Measurements from ENCODE around the gene TFR2.
A peak's percentile ranks its signal among the peaks of the same experiment; 100 is the strongest.

TFR2 gene

GRCh38 chr7:100641463-100641859 is at the start of gene TFR2:
TSS of gene TFR2 (minus strand) at chr7:100641552. CDS start at chr7:100641509, 43 bp downstream.
- H3K27me3 Mint-ChIP-seq, result peaks cover 16% of the 10 kb centered on the region
- no peaks in the 10 kb centered on the region for H3K9me3 Mint-ChIP-seq

GRCh38 chr7:100689230-100690135 is 48.1 kb upstream of the TFR2 start:
- H3K4me1 Mint-ChIP-seq, result peaks cover 31% of the 10 kb centered on the region
- ATAC-seq (replicated peaks; ENCODE audit: extremely low read depth, poor library complexity, severe bottlenecking), result no peak
- H3K27ac Mint-ChIP-seq (ENCODE audit: low read depth), result no peak overlapping the region
- no peaks in the 10 kb centered on the region for H3K9me3 Mint-ChIP-seq
- no peak for DNase-seq (ENCODE audit: low spot score in 2 of 2)
- no peak overlapping the region for H3K4me3 Mint-ChIP-seq
- no peaks in the 10 kb centered on the region for H3K27me3 Mint-ChIP-seq
- H3K36me3 Mint-ChIP-seq (ENCODE audit: insufficient read depth), result peaks cover 13% of the 10 kb centered on the region

More at GRCh38 chr7:100641463-100641859, at the start of gene TFR2:
- Mint-ChIP-seq H3K27ac (ENCODE audit: low read depth) (no peak within 1 kb of the TSS), H3K36me3 (ENCODE audit: insufficient read depth) (no peaks in the 10 kb centered on the region), H3K4me1 (no peaks in the 10 kb centered on the region), H3K4me3 (no peak within 1 kb of the TSS)
- ATAC-seq (replicated peaks; ENCODE audit: extremely low read depth, poor library complexity, severe bottlenecking) (no peak), DNase-seq (ENCODE audit: low spot score in 2 of 2) (no peak)

DNA sequence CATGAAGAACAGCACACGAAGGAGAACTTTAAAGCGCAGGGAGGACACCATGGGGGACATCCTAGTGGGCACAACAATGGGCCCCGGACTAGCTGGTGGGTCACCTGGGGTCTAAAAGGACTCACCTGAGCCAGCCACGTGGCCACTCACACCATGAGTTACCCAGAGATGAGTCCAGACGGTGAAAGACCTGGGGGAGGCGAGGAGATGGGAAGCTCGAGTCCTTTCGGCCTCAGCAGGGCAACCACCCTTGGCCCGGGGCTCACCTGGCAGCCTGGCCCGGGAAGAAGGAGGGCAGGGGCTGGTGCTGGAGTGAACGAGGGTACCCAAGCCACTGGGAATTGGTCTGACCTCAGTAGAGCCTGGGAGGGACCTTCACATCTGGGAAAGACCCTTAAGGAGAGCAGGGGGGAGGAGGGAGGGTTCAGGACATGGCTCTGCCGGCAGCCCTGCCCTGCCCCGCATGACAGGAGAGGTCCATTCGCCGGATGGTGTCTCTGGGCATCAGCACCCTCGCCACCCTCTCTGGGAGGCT is 47.0 kb upstream of the TFR2 start:
- Mint-ChIP-seq H3K4me3 (no peak overlapping the region), H3K27me3 (no peaks in the 10 kb centered on the region), H3K36me3 (ENCODE audit: insufficient read depth) (peaks cover 13% of the 10 kb centered on the region), H3K4me1 (peaks cover 30% of the 10 kb centered on the region), H3K27ac (ENCODE audit: low read depth) (no peak overlapping the region), H3K9me3 (no peaks in the 10 kb centered on the region)
- DNase-seq (ENCODE audit: low spot score in 2 of 2), result no peak
- ATAC-seq (replicated peaks; ENCODE audit: extremely low read depth, poor library complexity, severe bottlenecking), result no peak

- Mint-ChIP-seq H3K27ac (ENCODE audit: low read depth) (no peak overlapping the region), H3K4me3 (no peak overlapping the region), H3K36me3 (ENCODE audit: insufficient read depth) (peaks cover 9% of the 10 kb centered on the region), H3K4me1 (peaks cover 24% of the 10 kb centered on the region), H3K27me3 (no peaks in the 10 kb centered on the region), H3K9me3 (no peaks in the 10 kb centered on the region)
- DNase-seq (ENCODE audit: low spot score in 2 of 2), result no peak
- ATAC-seq (replicated peaks; ENCODE audit: extremely low read depth, poor library complexity, severe bottlenecking), result no peak
Measured at GRCh38 chr7:100687751-100688300, 46.5 kb upstream of the TFR2 start.

GRCh38 chr7:100687261-100687660 is 45.9 kb upstream of the TFR2 start:
- DNase-seq (ENCODE audit: low spot score in 2 of 2) (no peak), ATAC-seq (replicated peaks; ENCODE audit: extremely low read depth, poor library complexity, severe bottlenecking) (no peak)
- Mint-ChIP-seq H3K36me3 (ENCODE audit: insufficient read depth) (peaks cover 9% of the 10 kb centered on the region), H3K9me3 (no peaks in the 10 kb centered on the region), H3K4me3 (no peak overlapping the region), H3K27me3 (no peaks in the 10 kb centered on the region), H3K4me1 (peaks cover 19% of the 10 kb centered on the region), H3K27ac (ENCODE audit: low read depth) (no peak overlapping the region)

DNA sequence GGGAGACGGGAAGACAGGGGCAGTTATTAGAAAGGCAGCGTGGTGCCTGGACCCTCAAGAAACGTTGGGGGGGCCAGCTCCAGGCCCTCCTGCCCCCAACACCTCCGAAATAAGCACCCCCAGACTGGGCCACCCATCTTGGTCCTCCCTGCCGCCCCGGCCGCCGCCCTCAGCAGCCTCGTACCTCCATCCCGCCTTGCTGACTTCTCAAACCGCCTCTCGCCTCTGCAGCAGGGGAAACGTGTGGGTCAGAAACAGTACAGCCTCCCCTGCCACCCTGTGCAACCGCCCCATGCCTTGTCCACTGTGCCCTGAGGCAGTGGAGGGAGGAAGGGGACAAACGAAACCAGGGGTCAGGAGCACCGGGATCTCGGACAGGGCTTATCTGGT is 45.5 kb upstream of the TFR2 start:
- no peak for ATAC-seq (replicated peaks; ENCODE audit: extremely low read depth, poor library complexity, severe bottlenecking)
- Mint-ChIP-seq H3K36me3 (ENCODE audit: insufficient read depth) (peaks cover 9% of the 10 kb centered on the region), H3K9me3 (no peaks in the 10 kb centered on the region), H3K4me1 (peaks cover 14% of the 10 kb centered on the region), H3K4me3 (no peak overlapping the region), H3K27ac (ENCODE audit: low read depth) (peak overlapping the region; percentile 65), H3K27me3 (no peaks in the 10 kb centered on the region)
- no peak for DNase-seq (ENCODE audit: low spot score in 2 of 2)

DNA sequence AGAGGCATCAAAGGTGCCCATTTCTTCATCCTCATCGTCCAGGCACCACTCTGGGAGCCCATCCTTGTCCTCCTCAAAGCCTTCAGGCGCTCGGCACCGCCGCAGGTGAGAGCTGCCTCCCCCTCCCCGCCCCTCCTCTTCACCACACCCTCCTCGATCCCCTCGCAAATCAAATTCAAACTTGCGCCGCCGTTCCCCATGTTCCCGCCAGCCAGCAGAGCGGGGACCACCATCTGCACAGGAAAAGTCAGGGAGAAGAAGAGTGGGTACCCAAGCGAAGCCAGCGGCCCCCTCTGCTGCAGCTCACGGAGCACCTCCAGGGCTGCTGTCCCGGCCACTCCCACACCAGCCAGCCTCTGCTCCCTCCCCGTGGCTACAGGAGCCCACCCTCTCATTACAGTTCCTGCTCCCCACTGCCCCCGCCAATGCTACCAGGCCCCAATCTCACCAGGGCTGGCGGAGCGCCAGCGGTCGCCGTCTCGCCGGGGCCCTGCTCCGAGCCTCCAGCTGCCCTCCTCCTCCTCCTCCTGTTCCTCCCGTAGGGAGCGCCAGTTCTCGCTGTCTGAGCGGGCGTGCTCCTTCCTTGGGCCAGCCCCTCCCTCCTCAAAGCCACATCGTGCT is 45.0 kb upstream of the TFR2 start:
- ATAC-seq (replicated peaks; ENCODE audit: extremely low read depth, poor library complexity, severe bottlenecking) (no peak), DNase-seq (ENCODE audit: low spot score in 2 of 2) (no peak)
- Mint-ChIP-seq H3K27ac (ENCODE audit: low read depth) (peak overlapping the region; percentile 65), H3K27me3 (no peaks in the 10 kb centered on the region), H3K4me3 (no peak overlapping the region), H3K9me3 (no peaks in the 10 kb centered on the region), H3K4me1 (peaks cover 10% of the 10 kb centered on the region), H3K36me3 (ENCODE audit: insufficient read depth) (peaks cover 9% of the 10 kb centered on the region)

GRCh38 chr7:100685631-100686145 is 44.3 kb upstream of the TFR2 start:
- no peaks in the 10 kb centered on the region for H3K27me3 Mint-ChIP-seq
- peaks cover 10% of the 10 kb centered on the region for H3K4me1 Mint-ChIP-seq
- H3K9me3 Mint-ChIP-seq, result no peaks in the 10 kb centered on the region
- peaks cover 9% of the 10 kb centered on the region for H3K36me3 Mint-ChIP-seq (ENCODE audit: insufficient read depth)
- no peak overlapping the region for H3K27ac Mint-ChIP-seq (ENCODE audit: low read depth)
- no peak overlapping the region for H3K4me3 Mint-ChIP-seq
- no peak for DNase-seq (ENCODE audit: low spot score in 2 of 2)
- ATAC-seq (replicated peaks; ENCODE audit: extremely low read depth, poor library complexity, severe bottlenecking), result no peak

GRCh38 chr7:100685049-100685605 is 43.8 kb upstream of the TFR2 start:
- peaks cover 15% of the 10 kb centered on the region for H3K36me3 Mint-ChIP-seq (ENCODE audit: insufficient read depth)
- no peak overlapping the region for H3K27ac Mint-ChIP-seq (ENCODE audit: low read depth)
- no peak overlapping the region for H3K4me3 Mint-ChIP-seq

DNA sequence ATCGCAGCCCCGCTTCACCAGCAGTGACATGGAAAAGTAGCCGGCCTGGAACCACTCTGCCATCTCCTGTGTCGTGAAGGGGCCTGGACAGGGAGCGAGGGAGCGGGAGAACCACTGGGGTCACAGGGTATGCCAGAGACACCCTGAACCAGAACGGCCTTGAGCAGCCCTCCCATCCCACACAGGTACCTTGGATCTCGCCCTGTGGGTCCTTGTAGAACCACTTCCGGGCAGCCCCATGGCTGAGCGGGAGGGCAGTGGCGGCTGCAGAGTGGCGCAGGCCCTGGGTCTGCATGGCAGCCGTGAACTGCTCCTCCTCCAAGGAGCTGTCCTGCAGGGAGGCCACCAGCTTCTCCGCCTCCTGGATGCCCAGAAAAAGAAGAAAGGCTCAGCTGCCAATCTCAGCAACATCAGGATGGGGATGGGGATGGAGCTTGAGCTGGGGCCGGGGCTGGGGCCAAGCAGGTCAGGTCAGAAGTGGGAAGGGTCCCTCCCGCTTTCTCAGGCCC is 43.2 kb upstream of the TFR2 start:
- H3K4me1 Mint-ChIP-seq, result peaks cover 16% of the 10 kb centered on the region
- no peaks in the 10 kb centered on the region for H3K9me3 Mint-ChIP-seq
- H3K27me3 Mint-ChIP-seq, result no peaks in the 10 kb centered on the region
- no peak overlapping the region for H3K27ac Mint-ChIP-seq (ENCODE audit: low read depth)
- H3K4me3 Mint-ChIP-seq, result no peak overlapping the region
- DNase-seq (ENCODE audit: low spot score in 2 of 2) (no peak), ATAC-seq (replicated peaks; ENCODE audit: extremely low read depth, poor library complexity, severe bottlenecking) (no peak)
- peaks cover 19% of the 10 kb centered on the region for H3K36me3 Mint-ChIP-seq (ENCODE audit: insufficient read depth)

More at GRCh38 chr7:100685049-100685605, 43.8 kb upstream of the TFR2 start:
- ATAC-seq (replicated peaks; ENCODE audit: extremely low read depth, poor library complexity, severe bottlenecking) (no peak), DNase-seq (ENCODE audit: low spot score in 2 of 2) (no peak)
- no peaks in the 10 kb centered on the region for H3K9me3 Mint-ChIP-seq
- no peaks in the 10 kb centered on the region for H3K27me3 Mint-ChIP-seq
- H3K4me1 Mint-ChIP-seq, result peaks cover 13% of the 10 kb centered on the region

GRCh38 chr7:100683659-100684533 is 42.5 kb upstream of the TFR2 start:
- Mint-ChIP-seq H3K27me3 (no peaks in the 10 kb centered on the region), H3K36me3 (ENCODE audit: insufficient read depth) (peaks cover 21% of the 10 kb centered on the region), H3K4me3 (no peak overlapping the region), H3K4me1 (peaks cover 17% of the 10 kb centered on the region), H3K27ac (ENCODE audit: low read depth) (no peak overlapping the region), H3K9me3 (no peaks in the 10 kb centered on the region)
- ATAC-seq (replicated peaks; ENCODE audit: extremely low read depth, poor library complexity, severe bottlenecking), result no peak
- no peak for DNase-seq (ENCODE audit: low spot score in 2 of 2)

All from central memory CD8-positive, alpha-beta T cell (primary cell).